Lower leg skin (tissue), 3 donors: ENCODE measurements around the gene ZNF578.
"Not testable (repeated sequence)": the region's sequence is repeated elsewhere in the genome, so short reads cannot be mapped to it uniquely, and the experiment has no call there.

Experiments
- POLR2A ChIP-seq, 2 donors: fragments of 450-650 bp; IDR thresholded peaks; one replicate each; pipeline ENCODE4 v1.6.1; 2016 to 2017; ENCODE audit warnings: antibody characterized with exemption in 2 of 2, mild to moderate bottlenecking in 1 of 2, moderate library complexity in 1 of 2
- TF ChIP-seq, protein P1 (sequence below), 3 donors: fragments of 450-650 bp; IDR thresholded peaks; one replicate each; pipeline ENCODE4 v1.5.1; 2016; ENCODE audit warnings: antibody characterized with exemption in 3 of 3, mild to moderate bottlenecking in 3 of 3, moderate library complexity in 2 of 3

DNA sequence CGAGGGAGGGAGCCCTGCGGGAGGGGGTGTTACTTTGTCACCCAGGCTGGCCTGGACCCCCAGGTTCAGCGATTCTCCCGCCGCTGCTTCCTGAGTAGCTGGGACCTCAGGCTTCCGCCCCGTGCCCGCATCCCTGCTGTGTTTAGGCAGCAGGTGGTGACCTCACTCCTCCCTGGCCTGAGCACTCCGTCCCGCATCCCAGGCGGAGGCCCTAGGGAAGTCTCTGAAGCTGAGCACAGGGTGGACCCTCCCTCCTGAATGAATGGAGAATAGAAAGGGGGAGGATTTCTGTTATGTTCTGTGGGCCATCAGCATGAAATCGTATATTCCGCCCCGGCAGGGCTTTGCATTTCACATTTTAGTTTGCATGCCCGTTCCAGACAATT lies 82.0 kb downstream of the ZNF578 start:
- TF ChIP-seq, protein P1, sequence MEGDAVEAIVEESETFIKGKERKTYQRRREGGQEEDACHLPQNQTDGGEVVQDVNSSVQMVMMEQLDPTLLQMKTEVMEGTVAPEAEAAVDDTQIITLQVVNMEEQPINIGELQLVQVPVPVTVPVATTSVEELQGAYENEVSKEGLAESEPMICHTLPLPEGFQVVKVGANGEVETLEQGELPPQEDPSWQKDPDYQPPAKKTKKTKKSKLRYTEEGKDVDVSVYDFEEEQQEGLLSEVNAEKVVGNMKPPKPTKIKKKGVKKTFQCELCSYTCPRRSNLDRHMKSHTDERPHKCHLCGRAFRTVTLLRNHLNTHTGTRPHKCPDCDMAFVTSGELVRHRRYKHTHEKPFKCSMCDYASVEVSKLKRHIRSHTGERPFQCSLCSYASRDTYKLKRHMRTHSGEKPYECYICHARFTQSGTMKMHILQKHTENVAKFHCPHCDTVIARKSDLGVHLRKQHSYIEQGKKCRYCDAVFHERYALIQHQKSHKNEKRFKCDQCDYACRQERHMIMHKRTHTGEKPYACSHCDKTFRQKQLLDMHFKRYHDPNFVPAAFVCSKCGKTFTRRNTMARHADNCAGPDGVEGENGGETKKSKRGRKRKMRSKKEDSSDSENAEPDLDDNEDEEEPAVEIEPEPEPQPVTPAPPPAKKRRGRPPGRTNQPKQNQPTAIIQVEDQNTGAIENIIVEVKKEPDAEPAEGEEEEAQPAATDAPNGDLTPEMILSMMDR (IDR thresholded peaks at IDR 0.05): not testable (repeated sequence)
- not testable (repeated sequence) for TF ChIP-seq POLR2A (IDR thresholded peaks at IDR 0.05)
